Measurements from ENCODE around the gene SOX6.
"Not testable (repeated sequence)": the region's sequence is repeated elsewhere in the genome, so short reads cannot be mapped to it uniquely, and the experiment has no call there.

The SOX6 gene
- total RNA-seq, result 0 to 9.5 (median 0.18) reads per million in 17 experiments

DNA sequence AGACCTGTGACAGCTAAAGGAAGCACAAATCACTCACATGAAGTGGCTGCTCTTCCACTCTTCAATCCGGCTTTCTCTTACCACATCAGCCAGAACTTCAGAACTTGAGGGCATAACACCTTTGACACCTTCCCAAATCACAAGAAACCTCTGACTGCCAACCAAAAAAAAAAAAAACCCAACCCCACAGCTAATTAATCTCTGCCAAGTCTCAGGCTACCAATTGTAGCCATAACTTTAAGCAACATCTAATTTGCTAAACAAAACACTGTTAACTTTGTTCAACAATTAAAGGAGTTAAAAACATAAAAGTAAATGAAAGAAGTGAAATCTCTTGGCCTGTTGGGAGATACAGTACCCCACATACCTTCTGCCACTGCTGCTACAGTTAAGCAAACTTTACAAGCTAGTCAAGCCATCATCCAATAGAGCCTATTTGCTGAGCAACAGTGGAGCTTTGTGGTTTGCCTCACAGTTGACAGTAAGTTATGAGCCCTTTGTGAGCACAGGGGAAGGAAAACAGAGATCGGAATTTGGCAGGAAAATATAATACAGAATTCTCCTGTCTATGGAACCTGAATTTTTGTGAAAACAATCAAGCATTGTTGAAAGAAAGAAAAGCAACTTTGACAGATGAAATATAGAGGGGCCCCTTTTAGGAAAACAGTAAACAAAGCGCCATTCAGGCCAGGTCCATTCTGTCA, at the start of gene SOX6:
Gene SOX6, minus strand, starts transcription at position 490 of the 704 bp plus-strand sequence. CDS start 15,298 bp downstream, outside the sequence.
- no peak for DNase-seq

DNA sequence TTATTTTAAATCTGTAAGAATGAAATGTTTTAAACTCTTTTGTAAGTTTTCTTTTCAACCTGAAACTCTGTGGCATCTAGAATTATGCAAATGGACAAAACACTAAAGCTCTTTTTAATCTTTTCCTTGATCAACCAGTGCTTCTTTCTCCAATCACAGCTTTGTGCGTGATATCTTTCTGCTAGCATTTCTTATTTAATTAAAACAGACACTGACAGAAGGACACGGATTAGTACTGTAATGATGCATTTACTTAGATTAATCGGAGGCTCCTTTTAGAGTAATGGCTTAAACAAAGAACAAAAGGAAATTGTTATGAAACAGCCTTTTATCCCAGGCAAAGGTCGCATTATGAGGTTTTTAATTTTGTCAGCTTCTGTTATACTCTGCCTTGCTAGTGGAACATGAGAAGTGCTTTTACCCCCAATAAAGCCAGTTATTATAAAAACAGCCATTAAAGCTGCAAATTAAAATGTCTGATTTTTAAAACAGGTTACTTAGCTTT, 48.5 kb upstream of the SOX6 start:
- DNase-seq, result no peak

DNA sequence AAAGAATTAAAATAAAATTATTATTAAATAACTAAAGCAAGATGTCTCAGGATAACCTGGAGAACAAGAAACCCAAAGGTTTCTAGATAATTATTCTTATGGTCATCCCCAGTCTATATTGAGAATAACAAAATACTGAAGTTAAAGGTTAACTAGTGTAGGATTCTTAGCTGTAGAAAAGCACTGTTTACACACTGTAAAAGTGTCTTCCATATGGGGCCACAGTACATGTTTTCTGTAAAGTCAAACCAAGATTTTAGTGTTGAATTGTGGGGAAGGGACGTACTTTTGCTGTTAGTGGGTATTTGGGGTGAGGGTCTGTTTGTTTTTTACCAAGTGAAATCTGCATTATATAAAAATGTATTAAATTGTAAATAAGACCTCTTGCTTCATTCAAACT, 47.5 kb upstream of the SOX6 start:
- DNase-seq, result no peak

DNA sequence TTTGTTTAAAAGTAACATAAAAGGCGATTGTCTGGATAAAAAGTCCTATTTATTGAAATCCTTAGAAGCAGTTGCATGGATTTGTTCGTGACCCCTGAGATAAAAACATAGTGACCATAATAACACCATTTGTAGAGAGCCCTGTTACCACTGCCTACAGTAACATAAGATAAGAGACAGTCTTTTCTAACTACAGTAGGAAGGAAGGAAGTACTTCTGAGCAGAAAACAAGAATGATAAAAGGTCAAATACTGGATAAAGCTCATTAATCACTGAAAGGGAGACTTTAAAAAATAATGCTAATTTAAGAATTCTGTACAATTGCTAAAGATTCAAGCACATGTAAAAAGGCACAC, 47.1 kb upstream of the SOX6 start:
- no peak for DNase-seq

DNA sequence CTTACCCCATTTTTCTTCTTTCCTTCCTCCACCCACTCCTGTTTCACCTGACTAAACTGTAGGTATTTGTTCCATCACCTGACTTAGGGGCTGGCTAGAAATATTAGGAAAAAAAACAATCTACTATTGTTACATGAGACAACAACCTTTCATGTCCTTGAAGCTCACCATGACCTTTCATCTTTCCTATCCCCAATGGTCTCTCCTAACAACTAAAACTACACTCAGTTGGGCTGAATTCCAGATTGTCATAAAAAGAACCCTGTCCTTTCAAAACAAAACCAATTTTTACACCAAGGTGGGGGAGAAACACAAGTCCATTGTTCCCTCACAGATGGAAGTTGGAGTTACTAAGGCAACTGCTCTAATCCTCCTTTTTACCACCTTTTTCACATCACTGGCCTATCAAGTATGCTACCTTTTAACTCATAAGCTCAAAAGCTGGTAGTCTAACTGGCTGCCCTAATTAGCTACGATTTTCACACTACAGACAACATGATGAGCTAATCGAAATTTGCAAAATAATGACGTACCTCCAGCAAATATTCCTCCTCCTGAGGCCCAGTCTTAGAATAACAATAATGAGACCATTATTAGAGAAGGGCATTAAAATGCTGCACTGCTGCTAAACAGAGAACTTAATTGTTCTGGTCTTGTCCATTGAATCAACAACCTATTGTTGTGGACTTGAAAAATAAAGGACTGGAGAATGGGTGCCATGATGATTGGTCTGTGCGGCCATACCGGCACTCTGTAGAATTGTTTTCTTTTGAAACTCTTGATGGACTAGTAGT, 46.5 kb upstream of the SOX6 start:
- no peak for DNase-seq

DNA sequence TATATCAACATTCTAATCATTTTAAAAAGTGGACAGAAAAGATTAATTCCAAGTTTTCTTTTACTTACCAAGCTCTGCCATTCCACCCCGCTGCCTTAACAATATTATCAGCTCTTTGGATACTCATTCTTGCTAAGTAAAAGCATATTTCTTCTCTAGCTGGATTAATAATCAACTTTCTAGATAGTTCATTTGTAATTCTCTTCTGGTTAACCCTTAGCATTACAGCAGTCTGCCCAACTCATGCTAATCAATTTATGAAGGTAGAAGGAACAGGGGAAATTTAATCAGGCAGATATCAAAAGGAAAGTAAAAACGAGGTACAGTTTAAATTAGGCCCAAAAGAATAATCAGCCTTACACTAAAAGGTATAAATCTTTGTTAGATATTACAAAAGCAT, 41.0 kb upstream of the SOX6 start:
- no peak for DNase-seq

DNA sequence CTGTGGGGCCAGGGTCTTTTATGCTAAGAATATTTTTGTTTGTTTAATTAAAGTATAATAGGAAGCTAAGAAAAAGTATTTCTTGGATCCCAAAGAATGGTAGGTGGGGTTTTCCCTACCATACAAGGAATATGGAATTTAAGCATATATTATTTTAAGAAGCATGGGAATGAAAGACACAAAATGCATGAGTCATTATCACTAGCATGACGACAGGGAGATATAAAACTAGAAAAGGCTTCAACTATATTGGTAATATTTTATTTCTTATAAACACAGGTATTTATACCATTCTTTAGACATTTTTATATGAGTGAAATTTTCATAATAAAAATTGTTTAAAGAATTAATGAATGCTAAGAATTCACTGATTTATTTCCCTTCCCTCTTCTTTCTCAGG, 39.3 kb upstream of the SOX6 start:
- no peak for DNase-seq

DNA sequence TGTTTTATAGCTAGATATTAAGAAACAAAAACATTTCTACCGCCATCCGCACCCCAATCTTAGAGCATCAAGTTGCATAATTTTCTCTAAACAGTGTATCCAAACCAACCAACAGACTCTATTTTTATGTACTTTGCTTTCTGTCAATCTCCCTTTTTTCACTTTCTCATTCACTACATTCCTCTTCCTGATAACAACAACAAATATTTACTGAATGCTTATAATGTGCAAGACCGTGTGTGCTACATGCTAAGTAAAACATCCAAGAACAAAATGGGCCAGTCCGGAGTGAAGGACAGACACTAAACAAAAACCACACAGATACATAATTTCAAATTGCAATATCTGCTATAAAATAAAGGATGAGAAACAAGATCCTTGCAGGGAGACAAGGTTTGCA, 38.6 kb upstream of the SOX6 start:
- DNase-seq, result no peak

DNA sequence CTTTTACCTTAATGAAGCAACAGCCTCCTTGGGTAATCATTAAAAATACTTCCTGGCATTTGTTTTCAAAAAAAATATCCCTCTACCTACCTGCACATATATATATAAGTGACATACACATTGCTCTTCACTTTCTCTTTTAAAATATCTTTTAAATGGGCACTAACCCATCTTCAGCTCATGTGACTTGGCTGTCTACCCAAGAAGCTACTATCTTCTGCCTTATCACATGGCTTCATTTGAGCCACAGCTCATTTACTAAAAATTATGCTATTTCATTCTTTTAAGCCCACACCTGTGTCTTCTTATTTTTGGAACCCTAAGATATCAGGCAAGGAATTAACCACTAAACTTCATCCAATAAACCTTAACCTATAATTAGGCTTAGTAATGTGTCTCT, 37.0 kb upstream of the SOX6 start:
- no peak for DNase-seq

DNA sequence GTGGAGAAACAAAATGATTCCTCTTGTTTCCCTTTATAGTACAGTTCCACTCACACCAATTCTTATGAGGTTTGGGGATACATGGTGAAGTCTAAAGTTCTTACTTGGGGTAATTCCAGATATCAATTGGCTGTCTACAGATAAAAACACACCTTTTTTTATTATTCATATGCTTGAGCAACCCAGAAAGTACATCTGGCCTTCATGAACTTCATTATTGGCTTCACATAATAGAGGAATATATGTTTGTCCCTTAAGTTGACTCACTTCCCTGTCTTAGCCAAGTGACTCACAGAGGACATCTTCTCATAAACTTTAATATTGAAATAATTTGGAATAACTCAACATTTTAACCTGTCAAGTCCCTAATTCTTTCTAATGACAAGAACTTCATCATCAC, 36.3 kb upstream of the SOX6 start:
- no peak for DNase-seq

DNA sequence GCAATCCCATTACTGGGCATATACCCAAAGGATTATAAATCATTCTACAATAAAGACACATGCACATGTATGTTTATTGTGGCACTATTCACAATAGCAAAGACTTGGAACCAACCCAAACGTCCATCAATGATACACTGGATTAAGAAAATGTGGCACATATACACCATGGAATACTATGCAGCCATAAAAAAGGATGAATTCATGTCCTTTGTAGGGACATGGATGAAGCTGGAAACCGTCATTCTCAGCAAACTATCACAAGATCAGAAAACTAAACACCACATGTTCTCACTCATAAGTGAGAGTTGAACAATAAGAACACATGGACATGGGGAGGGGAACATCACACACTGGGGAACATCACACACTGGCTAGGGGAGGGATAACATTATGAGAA, 34.5 kb upstream of the SOX6 start:
- DNase-seq, result not testable (repeated sequence)

DNA sequence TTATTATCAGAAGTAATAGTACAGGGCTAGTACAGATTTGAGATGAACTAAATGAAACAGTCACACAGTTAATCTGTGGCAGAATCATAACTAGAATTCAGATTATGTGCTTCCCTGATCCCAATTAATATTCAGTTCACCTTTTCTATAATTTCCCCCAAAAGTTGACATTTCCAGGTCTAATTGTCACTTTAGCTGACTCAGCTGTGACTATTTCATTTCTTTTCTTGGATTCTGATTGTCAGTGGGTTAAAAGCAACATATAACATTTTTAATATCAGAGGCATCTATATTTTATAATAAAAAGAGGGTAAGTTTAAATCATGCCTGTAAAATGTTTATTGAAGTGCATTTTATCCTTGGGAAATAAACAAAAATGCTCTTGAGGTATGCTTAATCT, 28.8 kb upstream of the SOX6 start:
- DNase-seq, result no peak

DNA sequence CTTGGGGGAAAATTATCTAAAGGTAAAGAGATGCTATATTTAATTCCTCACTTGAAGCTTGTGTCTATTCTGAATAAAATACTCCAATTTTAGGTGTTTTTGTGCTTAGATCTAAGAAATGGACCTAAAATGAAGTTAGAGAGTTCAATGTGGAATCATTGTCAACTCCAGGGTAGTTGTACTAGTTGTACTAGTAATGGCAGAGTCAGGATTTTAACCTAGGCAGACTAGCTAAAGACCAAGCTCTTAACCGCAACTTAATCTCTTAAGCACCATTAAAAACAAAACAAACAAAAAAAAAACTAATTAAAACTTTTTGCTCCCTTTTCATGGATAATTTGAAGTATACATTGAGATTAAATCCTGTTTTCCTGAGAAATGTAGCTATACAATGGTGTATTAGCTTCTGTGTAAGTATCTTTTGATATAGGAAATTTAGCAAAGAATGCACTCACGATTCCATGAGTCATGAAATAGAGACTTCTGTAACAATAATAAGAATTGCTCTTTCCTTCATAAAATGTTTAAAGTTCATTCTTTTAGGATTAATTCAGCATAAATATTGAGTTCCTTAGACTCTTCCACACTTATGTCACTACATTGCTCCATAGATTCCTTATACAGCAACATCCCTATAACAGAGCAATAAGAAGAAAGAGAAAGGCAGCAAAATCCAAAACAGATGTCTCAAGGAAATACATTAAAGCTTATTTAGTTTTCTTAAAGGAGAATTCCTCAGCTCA, 26.5 kb upstream of the SOX6 start:
- DNase-seq, result no peak

DNA sequence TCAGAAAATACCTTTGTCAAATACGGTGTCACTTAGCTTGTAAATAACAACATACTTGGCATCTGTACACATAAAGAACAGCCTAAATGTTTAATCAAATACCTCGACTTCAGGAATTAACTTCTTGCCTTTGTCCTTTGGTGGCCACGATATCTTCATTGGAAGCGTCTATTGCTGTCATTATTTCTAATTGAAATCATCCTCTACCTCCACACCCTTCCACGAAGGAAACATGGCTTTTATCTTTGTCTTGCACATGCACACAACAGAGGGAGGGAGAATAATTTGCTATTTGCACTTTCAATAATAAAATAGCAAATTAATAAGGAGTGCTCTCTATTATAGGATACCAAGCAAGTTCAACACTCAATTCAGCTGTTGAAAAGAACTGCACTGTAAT, 25.8 kb upstream of the SOX6 start:
- DNase-seq, result no peak

DNA sequence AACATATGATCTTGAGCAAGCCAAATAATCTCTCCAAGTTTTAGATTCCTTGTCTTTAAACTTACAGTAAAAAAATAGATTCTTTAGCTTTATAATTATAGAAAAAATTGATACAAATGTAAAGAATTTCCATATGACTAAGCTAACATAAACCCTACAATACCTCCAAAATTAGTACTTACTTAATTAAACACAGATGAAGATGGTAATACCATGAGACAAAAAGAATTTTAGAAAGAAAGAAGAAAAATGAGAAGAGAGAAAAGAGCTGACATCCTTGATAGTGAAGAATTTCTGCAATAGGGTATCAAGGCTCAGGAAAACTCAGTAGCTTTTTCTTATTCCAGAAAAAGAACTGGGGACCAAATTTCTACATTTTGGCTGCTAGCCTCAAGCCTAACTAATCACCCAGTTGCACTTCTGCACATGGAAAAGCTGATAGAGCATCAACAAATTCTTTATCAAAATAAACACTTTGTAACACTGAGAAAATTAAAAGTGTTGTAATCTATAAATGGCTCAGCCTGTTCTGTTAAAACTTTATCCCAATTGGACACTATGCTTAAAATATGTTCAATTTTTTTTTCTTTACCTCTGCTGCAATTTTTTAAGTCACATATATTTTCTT, 24.7 kb upstream of the SOX6 start:
- no peak for DNase-seq

DNA sequence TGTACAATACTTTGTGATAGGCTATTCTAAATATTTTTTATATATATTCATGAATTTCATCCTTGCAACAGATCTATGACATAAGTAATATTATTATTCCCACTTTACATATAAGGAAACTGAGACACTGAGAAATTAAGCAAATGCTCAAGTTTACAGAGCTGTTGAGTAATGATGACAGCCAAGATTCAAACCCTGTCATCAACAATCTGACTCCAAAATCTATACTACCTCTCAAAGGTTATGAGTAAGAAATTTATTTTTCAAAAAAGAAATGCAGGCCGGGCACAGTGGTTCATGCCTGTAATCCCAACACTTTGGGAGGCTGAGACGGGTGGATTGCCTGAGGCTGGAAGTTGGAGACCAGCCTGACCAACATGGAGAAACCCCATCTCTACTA, 22.6 kb upstream of the SOX6 start:
- no peak for DNase-seq

DNA sequence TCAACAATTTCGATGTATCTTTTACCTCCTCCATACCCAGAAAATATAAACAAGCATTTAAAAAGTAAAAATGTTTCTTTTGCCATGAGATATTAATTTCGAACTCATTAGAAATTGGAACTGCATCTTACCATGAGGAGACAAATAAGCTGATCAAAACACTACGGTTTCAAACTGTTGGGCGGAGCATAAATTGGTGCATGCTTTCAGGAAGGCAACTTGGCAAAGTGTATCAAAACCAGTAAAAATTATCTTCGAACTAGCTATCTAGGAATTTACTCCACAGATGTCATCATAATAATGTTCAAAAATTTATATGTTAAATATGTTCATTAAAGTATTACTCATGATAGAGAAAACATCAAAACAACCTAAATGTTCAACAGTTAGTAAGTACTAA, 21.4 kb upstream of the SOX6 start:
- DNase-seq, result no peak

DNA sequence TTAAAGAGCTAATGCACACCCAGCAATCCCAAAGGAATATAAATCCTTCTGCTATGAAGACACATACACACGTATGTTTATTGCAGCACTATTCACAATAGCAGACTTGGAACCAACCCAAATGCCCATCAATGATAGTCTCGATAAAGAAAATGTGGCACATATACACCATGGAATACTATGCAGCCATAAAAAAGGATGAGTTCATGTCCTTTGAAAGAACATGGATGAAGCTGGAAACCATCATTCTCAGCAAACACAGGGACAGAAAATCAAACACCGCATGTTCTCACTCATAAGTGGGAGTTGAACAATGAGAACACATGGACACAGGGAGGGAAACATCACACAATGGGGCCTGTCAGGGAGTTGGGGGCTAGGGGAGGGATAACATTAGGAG, 19.3 kb upstream of the SOX6 start:
- not testable (repeated sequence) for DNase-seq

DNA sequence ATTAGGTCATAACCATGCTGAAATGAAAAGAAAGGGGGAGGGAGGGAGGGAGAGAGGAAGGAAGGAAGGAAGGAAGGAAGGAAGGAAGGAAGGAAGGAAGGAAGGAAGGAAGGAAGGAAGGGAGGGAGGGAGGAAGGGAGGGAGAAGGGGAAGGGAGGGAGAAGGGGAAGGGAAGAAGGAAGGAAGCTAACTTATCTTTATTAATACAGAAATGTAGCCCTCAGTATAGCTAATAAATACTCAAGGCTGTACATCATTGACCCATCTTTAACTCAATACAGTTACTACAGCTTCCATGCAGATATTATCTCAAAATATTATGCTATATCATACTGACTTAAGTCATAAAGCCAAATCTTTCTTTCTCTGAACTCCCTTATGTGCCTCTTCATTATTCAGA, 17.4 kb upstream of the SOX6 start:
- DNase-seq, result no peak

DNA sequence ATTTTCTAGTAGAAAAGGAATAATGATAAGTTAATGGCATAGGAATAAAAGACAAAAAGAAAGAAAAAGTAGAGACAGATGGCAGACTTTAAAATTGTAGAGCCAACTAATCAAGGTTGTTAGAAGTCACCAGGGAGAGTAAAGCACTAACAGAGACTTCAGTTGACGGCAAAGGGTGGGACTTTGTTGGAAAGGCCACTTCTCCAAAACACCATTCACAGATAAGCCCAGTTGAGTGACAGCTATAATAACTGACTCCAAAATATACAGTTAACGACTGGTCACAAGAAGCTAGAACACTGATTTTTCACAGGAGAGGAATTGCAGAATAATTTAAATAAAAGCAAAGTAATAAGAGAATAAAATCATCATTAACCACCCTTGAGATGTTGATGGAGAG, 16.0 kb upstream of the SOX6 start:
- DNase-seq, result no peak

DNA sequence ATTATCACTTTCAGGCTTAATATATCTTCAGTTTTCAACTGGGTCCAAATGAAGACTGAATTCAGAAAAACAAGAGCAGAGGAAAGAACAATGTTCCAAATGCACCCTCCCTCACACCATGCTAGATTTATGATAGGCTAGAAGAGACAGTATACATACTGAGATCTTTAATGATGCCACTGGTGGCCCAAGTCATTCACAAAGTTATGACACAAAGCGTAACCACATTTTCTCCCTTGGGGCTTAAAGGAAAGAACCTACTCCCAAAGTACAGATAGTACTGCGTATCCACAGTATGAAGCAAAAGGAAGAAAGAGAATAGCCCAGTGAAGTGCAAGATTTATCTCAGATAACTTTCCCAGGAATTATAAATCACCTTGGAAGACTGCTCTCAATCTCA, 10.9 kb upstream of the SOX6 start:
- DNase-seq, result no peak

DNA sequence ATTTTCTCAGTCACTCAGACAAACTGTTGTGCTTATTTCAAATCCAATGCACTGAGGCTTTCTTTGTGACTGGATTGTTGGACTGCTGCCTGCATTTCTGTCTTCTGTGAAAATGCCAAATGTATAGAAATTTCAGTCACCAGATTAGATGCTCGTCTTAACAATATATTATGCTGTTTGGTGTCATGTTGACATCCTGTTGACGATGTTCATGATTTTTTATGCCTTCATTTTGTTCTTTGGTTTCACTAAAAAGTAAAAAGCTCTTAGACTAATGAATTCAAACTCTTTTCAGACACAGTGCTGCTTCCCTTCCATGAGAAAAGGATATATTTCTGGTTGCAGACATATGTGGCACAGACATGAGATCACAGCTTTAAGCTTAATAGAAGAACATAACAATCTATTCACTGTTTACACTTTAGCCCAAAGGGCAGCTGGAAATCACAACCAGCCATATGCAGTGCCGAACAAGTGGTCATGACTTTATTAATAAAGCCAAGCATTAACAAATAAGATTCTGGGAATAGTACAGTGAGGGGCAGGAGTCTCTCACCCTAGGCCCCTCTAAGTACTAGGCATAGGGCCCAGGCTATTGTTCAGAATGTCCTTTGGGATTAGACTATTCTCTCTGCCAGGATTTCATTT, 9.4 kb upstream of the SOX6 start:
- no peak for DNase-seq

DNA sequence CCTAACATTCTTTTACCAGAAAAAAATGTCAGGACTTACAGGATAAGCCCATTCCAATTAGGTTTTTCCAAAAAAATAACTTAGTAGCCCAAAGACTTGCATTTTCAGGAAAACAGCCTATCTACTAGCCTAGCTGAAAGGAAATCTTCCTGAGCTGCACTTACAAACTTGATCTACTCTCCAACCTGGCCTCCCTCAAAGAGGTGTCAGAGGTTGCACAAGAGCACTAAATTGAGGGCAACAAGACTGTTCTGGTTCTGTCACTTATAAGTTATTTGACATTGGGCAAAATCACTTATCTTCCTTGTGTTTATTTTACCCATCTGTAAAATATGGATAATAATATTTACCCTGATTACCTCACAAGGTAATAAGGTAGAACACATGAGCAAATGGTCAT, 7.9 kb upstream of the SOX6 start:
- DNase-seq, result no peak
